ENCODE results near the gene SH2D2A. TPM values are rescaled to one million over a fixed set of nuclear protein-coding genes. Genes with fewer than 3 reads are reported as not detected.

The SH2D2A gene
- not detected in 2 replicates for total RNA-seq

DNA sequence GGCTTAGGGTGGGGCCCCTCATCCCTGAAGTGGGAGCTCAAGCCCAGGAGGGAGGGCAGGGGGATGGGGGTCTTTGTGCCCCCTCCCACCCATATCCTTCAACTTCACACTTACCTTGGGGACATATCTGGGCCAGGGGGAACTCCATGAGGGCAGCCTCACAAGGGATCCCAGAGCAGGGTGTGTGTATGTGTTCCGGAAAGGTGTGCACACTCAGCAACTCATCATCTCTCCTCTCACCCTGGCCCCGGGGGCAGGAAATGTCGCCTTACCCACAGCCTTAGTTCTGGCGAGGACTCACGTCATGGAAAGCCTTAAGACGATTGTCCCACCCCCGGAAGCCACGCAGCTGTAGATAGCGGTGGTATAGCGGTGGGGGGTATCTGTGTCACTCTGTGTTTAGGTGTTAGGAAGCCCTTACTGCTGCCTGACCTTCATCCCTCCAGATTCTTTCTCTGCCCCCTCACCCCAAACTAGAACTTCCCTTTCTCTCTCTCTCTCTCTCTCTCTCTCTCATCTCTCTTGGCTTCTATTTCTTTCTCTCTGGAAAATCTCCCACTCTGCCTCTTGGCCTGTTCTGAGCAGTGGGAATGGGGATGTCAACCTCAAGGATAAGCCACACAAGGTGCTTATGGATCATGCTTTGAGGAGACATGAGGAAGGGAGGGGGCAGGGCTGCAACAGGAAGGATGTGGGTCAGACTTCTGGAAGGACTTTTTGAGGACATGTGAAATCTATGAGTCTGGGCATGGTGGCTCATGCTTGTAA is at the start of gene SH2D2A:
SH2D2A (minus strand) TSS at position 288 of the 768 bp plus-strand sequence; CDS start at position 148, 140 bp downstream.

GRCh38 chr1:156860628-156861423 is 44.2 kb upstream of the SH2D2A start, which contains the start of gene NTRK1:
Gene NTRK1 (plus strand): TSS chr1:156860865. CDS start chr1:156860935, 70 bp downstream.

GRCh38 chr1:156858959-156859522 is 42.4 kb upstream of the SH2D2A start, which contains the start of gene INSRR:
Gene INSRR (minus strand): TSS chr1:156859117. CDS start chr1:156858621, 496 bp downstream.

GRCh38 chr1:156767101-156767878 is 49.4 kb downstream of the SH2D2A start, which contains the start of gene PRCC:
Gene PRCC (plus strand): TSS chr1:156767535. CDS start chr1:156767772, 237 bp downstream.

Other genes starting within 250 kb of the SH2D2A start
- 3.8 and 50.3 TPM in 2 replicates for gene IQGAP3, start 244.3 kb downstream of the SH2D2A start, total RNA-seq
- gene TTC24, start 237.1 kb downstream of the SH2D2A start, total RNA-seq: not detected in 2 replicates
- gene NAXE, start 225.1 kb downstream of the SH2D2A start, total RNA-seq: 61.2 and 85.8 TPM in 2 replicates
- gene GPATCH4, start 215.4 kb downstream of the SH2D2A start, total RNA-seq: 11.9 and 19.9 TPM in 2 replicates
- not detected in 2 replicates for gene HAPLN2, start 197.4 kb downstream of the SH2D2A start, total RNA-seq
- gene BCAN, start 174.7 kb downstream of the SH2D2A start, total RNA-seq: not detected in 2 replicates
- gene NES, start 139.4 kb downstream of the SH2D2A start, total RNA-seq: 58.2 and 110 TPM in 2 replicates
- gene CRABP2, start 111.3 kb downstream of the SH2D2A start, total RNA-seq: 248 and 256 TPM in 2 replicates
- gene METTL25B, start 88.4 kb downstream of the SH2D2A start, total RNA-seq: 15.9 and 17.0 TPM in 2 replicates
- 4.7 and 7.4 TPM in 2 replicates for gene ISG20L2, start 88.1 kb downstream of the SH2D2A start, total RNA-seq
- 42.2 and 53.4 TPM in 2 replicates for gene MRPL24, start 75.8 kb downstream of the SH2D2A start, total RNA-seq
- gene HDGF, start 65.2 kb downstream of the SH2D2A start, total RNA-seq: 128 and 251 TPM in 2 replicates
- gene PRCC, start 49.3 kb downstream of the SH2D2A start, total RNA-seq: 14.1 and 15.4 TPM in 2 replicates
- gene INSRR, start 42.3 kb upstream of the SH2D2A start, total RNA-seq: under 0.01 TPM in 1 of 2 replicates, not detected in the other
- not detected in 2 replicates for gene NTRK1, start 44.0 kb upstream of the SH2D2A start, total RNA-seq
- 5.6 and 7.4 TPM in 2 replicates for gene PEAR1, start 76.9 kb upstream of the SH2D2A start, total RNA-seq
- gene LRRC71, start 103.8 kb upstream of the SH2D2A start, total RNA-seq: not detected in 2 replicates
- gene ARHGEF11, start 228.9 kb upstream of the SH2D2A start, total RNA-seq: 22.4 and 37.4 TPM in 2 replicates